NCI-H2171 treated with DMSO at 0.1 percent for 48 hours (cell line): ENCODE results near the gene CYP4F12.
"Not testable (repeated sequence)": the region's sequence is repeated elsewhere in the genome, so short reads cannot be mapped to it uniquely, and the experiment has no call there.

Experiments
- DNase-seq: peaks from one replicate; lab custom pipeline; 2025; lab: John Stamatoyannopoulos, UW

CYP4F12 gene

DNA sequence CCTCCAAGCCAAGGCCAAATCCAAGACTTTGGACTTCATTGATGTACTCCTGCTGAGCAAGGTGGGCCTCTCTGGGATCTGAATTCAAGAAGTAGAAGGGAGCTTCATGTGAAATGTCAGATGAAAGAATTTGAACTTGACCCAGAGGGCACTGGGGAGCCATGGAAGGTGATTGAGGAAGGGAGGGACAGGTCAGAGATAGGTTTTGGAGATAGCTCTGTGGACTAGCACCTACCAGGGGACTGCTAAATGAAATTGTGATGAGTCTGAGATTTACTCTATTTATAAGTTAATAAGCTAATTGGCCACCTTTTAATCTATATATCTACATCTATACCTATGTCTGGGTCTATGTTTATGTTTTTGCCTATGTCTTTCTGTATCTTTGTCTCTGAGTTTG lies 22.8 kb upstream of the CYP4F12 start:
- DNase-seq: not testable (repeated sequence)

- DNase-seq: no peak
Measured at GRCh38 chr19:15651791-15652190, 21.1 kb upstream of the CYP4F12 start.

GRCh38 chr19:15652559-15653278 lies 20.2 kb upstream of the CYP4F12 start:
- DNase-seq: no peak

DNA sequence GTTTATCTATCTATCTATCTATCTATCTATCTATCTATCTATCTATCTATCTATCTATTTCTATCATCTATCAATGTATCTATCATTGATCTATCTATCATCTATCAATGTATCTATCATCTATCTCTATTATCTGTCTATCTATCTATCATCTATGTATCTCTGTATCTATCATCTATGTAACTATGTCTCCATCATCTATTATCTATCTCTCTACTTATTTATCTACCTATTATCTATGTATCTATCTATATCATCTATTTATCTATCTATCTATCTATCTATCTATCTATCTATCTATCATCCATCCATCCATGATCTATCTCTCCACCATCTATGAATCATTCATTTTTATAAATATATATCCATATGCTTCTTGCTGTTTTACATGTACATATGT lies 16.4 kb upstream of the CYP4F12 start:
- no peak for DNase-seq

DNA sequence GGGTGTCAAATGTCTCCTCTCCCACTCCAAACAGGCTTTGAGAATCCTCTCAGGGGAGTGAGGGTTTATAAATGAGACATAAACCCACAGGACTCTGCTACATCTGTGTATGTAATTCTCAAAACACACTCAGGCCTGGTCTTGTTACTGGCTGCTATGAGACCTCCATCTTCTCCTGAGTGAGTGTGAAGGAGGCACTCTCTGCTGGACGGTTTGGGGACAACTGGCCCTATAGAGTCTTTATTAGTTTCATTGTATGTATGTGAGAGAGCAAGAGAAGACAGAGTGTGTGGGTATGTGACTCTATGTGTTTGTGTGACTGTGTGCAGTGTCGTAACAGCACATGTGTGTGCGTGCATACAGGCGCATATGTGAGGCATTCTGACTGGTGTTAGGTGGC lies 9.6 kb upstream of the CYP4F12 start:
- no peak for DNase-seq

GRCh38 chr19:15666186-15666585 lies 6.7 kb upstream of the CYP4F12 start:
- DNase-seq: no peak

DNA sequence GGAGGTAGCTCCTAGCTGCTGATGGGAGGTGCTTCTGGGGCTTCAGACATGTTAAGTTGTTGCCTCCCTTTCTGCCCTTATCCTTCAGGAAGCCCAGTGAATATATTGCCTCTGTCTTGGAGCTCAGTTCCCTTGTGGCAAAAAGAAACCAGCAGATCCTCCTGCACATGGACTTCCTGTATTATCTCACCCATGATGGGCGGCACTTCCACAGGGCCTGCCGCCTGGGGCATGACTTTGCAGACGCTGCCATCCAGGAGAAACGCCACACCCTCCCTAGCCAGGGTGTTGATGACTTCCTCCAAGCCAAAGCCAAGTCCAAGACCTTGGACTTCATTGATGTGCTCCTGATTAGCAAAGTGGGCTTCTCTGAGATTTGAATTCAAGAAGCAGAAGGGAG lies 6.0 kb upstream of the CYP4F12 start:
- no peak for DNase-seq

- DNase-seq: no peak
Measured at GRCh38 chr19:15669440-15669839, 3.4 kb upstream of the CYP4F12 start.

DNA sequence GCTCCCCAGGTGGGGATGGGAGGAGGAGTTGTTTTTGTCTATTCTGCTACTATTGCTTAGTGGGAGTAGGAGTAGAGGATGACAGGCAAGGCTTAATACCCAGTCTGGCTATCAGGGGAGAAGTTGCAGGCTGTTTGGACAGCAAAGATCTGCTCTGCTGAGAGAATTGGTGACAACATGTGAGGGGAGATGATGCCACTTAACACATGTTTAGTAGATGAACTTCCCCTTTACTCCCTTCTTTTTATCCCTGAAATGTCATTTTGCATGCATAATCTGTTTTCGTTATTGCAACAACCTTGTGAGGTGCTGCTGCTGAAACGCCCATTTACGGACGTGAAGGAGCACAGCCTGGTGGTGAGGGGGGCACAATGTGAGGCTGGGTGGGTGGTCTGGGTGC lies 3.0 kb upstream of the CYP4F12 start:
- DNase-seq: no peak

- DNase-seq: no peak
Measured at GRCh38 chr19:15671237-15671821, 1.6 kb upstream of the CYP4F12 start.

DNA sequence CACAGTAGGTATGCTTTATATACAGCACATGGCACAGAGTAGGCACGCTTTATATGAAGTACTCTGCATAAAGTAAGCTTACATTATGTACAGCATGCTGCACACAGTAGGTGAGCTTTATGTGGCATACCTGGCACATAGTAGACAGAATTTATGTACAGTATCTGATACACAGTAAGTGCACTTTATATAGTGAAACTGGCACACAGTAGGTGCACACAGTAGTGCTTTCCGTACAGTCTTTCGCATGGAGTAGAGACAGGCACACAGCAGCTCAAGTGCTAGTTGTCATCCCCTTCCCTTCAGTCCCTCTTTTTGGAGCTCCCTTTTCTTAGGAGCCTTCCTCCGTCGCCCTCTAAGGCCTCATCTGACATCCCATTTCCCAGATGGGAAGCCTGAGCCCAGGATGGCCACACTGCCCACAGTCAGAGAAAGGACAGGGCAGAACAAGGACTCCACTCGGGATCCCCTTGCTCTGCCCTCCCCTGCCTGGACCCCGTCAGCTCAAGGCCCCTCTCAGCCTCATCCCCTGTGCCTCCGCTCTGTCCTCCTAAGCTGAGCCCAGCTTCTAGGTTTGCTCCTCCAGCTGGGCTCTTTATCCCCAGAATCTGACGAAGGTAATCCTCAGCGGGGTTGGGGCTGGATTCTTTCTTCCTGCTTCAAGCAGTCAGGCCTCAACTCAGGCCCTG lies 852 bp upstream of the CYP4F12 start:
- no peak for DNase-seq

DNA sequence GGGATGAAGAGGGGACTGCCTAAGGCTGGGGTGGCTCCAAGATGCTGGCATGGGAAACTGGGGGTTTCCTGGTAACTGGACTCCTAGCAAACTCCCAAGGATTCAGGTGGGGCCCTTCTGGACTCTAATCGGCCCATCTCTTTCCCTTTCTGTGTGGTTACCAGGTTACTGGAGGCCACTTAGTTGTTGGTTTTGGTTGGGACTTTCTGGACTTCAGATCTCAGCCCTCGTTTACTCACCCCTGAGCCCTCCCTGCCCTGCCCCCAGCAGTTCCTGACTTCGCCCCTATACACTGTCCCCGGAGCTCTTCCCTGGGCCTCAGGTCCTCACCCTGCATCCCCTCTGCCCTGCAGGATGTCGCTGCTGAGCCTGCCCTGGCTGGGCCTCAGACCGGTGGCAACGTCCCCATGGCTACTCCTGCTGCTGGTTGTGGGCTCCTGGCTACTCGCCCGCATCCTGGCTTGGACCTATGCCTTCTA lies 328 bp downstream of the CYP4F12 start:
- no peak for DNase-seq

- DNase-seq: no peak
Measured at GRCh38 chr19:15675560-15675959, 2.7 kb downstream of the CYP4F12 start.

- no peak for DNase-seq
Measured at GRCh38 chr19:15679089-15679488, 6.2 kb downstream of the CYP4F12 start.

- not testable (repeated sequence) for DNase-seq
Measured at GRCh38 chr19:15679865-15680264, 7.0 kb downstream of the CYP4F12 start.

DNA sequence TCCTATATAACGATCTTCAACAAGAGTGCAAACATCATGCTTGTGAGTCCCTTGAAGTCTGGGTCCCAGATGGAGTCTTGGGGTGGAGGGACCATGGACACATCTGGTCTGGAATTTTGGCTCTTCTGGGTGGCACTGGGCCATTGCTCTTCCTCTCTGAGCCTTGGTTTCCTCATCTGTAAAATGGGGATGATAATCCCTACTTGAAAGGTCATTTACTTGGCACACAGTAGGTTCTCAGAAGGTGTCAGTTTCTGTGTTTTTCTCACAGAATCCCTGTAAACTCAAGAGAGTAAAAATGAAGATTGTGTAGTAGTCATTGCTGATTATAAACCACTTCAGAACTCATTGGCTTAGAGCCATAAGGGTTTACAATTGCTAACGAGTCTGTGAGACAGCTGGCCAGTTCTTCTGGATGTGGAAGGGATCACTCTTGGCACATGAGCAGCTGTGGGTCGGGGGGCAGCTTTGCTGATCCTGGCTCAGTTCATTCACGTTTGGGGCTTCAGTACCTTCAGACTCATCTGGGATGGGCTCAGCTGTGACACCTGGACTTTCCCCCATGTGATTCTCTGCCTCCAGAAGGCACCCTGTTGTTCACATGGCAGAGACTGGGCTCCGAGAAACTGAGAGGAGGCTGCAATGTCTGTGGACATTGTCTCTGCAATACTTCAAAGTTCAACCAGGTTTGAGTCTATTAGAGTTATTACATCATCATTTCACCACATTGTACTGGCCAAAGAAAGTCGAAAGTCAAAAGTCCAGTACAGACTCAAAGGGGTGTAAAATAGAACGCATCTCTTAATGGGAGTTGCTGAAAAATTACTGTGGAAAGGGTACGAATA lies 7.8 kb downstream of the CYP4F12 start:
- no peak for DNase-seq

GRCh38 chr19:15683411-15683810 lies 10.5 kb downstream of the CYP4F12 start:
- DNase-seq: no peak

GRCh38 chr19:15684828-15685227 lies 11.9 kb downstream of the CYP4F12 start:
- no peak for DNase-seq

- DNase-seq: no peak
Measured at GRCh38 chr19:15696654-15697194, 23.8 kb downstream of the CYP4F12 start.

GRCh38 chr19:15701757-15702533 lies 29.1 kb downstream of the CYP4F12 start:
- DNase-seq: peak; percentile 64

DNA sequence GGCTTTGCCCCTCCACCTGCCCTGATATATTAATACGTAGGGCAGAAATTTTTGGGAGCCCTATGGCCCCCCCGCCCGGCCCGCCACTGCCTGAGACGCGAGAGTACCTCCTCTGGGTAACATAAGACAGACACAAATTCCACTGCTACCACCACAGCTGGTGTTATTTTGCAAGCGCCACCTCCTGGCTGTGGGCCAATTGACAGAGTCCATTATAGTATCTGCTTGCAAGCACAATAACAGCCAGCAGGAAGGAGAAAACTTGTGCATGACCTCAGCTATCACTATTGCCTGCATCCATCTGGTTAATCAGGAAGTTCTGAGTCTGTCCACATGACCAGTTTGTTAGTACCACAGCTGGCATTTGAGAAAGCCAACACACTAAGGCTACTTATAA lies 29.6 kb downstream of the CYP4F12 start:
- DNase-seq: peak; percentile 88
